ENCODE results near the gene TSPO. TPM values are rescaled to one million over a fixed set of nuclear protein-coding genes. Genes with fewer than 3 reads are reported as not detected.

TSPO gene
- total RNA-seq, 1 experiment from 2014 or later = 44.6 TPM

DNA sequence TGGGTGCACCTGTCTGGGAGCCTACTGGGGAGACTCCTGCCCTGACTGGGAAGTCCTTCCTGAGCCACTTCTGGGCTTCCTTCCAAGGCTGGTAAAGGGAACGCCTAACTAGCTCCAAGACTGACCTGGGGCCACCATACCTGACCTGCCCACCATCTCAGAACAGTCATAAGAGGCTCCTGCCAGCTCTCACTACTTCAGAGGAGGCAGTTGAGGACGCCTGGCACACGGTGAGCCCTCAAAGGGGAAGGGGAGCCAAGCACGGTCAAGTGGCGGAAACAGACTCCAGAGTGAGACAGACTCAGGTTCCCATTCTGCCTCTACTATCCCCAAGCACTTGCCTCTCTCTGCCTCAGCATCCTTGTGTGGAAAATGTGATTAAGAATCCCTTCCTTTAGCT, 15.8 kb upstream of the TSPO start:
- intact Hi-C loops (cut with micrococcal nuclease; ENCODE audit: unreplicated experiment) = no loop called here
- Mint-ChIP-seq H3K27me3 (ENCODE audit: insufficient read depth, unreplicated experiment) (no peaks in the 10 kb centered on the region), H3K27ac (ENCODE audit: unreplicated experiment) (peak overlapping the region; percentile 39), H3K9me3 (ENCODE audit: unreplicated experiment) (no peaks in the 10 kb centered on the region), H3K36me3 (ENCODE audit: insufficient read depth, unreplicated experiment) (peaks cover 77% of the 10 kb centered on the region), H3K4me1 (ENCODE audit: low read depth, unreplicated experiment) (no peaks in the 10 kb centered on the region), H3K4me3 (ENCODE audit: unreplicated experiment) (no peak overlapping the region)
- Histone ChIP-seq H3K4me3 (ENCODE audit: low read depth, low read length) (no peak overlapping the region), H3K9me3 (no peaks in the 10 kb centered on the region), H3K4me1 (no peaks in the 10 kb centered on the region), H3K36me3 (ENCODE audit: control insufficient read depth, insufficient read depth, low read length) (peaks cover 1% of the 10 kb centered on the region; the same call in 1 of the 2 replicates), H3K27me3 (replicated peaks; ENCODE audit: control insufficient read depth, insufficient read depth, low read length) (no peaks in the 10 kb centered on the region)
- ChIA-PET POLR2A (no interaction called here), CTCF (interaction anchor here (0.7 kb wide), 1 partner anchor 28 kb away, joined by 4 read pairs; no protein-coding TSS in a partner anchor)
- TF ChIP-seq, protein P1, sequence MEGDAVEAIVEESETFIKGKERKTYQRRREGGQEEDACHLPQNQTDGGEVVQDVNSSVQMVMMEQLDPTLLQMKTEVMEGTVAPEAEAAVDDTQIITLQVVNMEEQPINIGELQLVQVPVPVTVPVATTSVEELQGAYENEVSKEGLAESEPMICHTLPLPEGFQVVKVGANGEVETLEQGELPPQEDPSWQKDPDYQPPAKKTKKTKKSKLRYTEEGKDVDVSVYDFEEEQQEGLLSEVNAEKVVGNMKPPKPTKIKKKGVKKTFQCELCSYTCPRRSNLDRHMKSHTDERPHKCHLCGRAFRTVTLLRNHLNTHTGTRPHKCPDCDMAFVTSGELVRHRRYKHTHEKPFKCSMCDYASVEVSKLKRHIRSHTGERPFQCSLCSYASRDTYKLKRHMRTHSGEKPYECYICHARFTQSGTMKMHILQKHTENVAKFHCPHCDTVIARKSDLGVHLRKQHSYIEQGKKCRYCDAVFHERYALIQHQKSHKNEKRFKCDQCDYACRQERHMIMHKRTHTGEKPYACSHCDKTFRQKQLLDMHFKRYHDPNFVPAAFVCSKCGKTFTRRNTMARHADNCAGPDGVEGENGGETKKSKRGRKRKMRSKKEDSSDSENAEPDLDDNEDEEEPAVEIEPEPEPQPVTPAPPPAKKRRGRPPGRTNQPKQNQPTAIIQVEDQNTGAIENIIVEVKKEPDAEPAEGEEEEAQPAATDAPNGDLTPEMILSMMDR (IDR thresholded peaks at IDR 0.05; ENCODE audit: insufficient read depth in 1 of 2, low read depth in 1 of 2, low read length in 1 of 2, severe bottlenecking in 1 of 2, unreplicated experiment in 1 of 2) = no peak
- no TSS peak for BruUV-seq (replicated peaks)
- DNase-seq = no peak

GRCh38 chr22:43136255-43136654, 15.1 kb upstream of the TSPO start:
- Histone ChIP-seq H3K9me3 (no peaks in the 10 kb centered on the region), H3K4me3 (ENCODE audit: low read depth, low read length) (no peak overlapping the region), H3K4me1 (no peaks in the 10 kb centered on the region), H3K27me3 (replicated peaks; ENCODE audit: control insufficient read depth, insufficient read depth, low read length) (no peaks in the 10 kb centered on the region), H3K36me3 (ENCODE audit: control insufficient read depth, insufficient read depth, low read length) (peaks cover 6% of the 10 kb centered on the region)
- peak in 1 of 2 experiments; percentile 68 for DNase-seq
- ChIA-PET CTCF (interaction anchor here (0.6 kb wide), 1 partner anchor 33 kb away, joined by 7 read pairs; no protein-coding TSS in a partner anchor), POLR2A (no interaction called here)
- intact Hi-C loops (cut with micrococcal nuclease; ENCODE audit: unreplicated experiment) = no loop called here
- Mint-ChIP-seq H3K27ac (ENCODE audit: unreplicated experiment) (peak overlapping the region; percentile 39), H3K27me3 (ENCODE audit: insufficient read depth, unreplicated experiment) (no peaks in the 10 kb centered on the region), H3K4me3 (ENCODE audit: unreplicated experiment) (no peak overlapping the region), H3K9me3 (ENCODE audit: unreplicated experiment) (no peaks in the 10 kb centered on the region), H3K4me1 (ENCODE audit: low read depth, unreplicated experiment) (no peaks in the 10 kb centered on the region), H3K36me3 (ENCODE audit: insufficient read depth, unreplicated experiment) (peaks cover 81% of the 10 kb centered on the region)
- BruUV-seq (replicated peaks) = no TSS peak
- TF ChIP-seq, protein P1 (IDR thresholded peaks at IDR 0.05; ENCODE audit: insufficient read depth in 1 of 2, low read depth in 1 of 2, low read length in 1 of 2, severe bottlenecking in 1 of 2, unreplicated experiment in 1 of 2) = peak; percentile 66 to 70

GRCh38 chr22:43136801-43137200, 14.6 kb upstream of the TSPO start:
- no peak for DNase-seq
- no peaks in the 10 kb centered on the region for H3K9me3 Mint-ChIP-seq (ENCODE audit: unreplicated experiment)

More at GRCh38 chr22:43136801-43137200, 14.6 kb upstream of the TSPO start:
- no peaks in the 10 kb centered on the region for H3K9me3 ChIP-seq
- peaks cover 6% of the 10 kb centered on the region for H3K36me3 ChIP-seq (ENCODE audit: control insufficient read depth, insufficient read depth, low read length)
- ChIA-PET CTCF (interaction anchor here (0.6 kb wide), 1 partner anchor 33 kb away, joined by 7 read pairs; no protein-coding TSS in a partner anchor), POLR2A (no interaction called here)
- Mint-ChIP-seq H3K4me1 (ENCODE audit: low read depth, unreplicated experiment) (no peaks in the 10 kb centered on the region), H3K27ac (ENCODE audit: unreplicated experiment) (peak overlapping the region; percentile 39), H3K27me3 (ENCODE audit: insufficient read depth, unreplicated experiment) (no peaks in the 10 kb centered on the region), H3K4me3 (ENCODE audit: unreplicated experiment) (no peak overlapping the region), H3K36me3 (ENCODE audit: insufficient read depth, unreplicated experiment) (peaks cover 77% of the 10 kb centered on the region)
- TF ChIP-seq, protein P1 (IDR thresholded peaks at IDR 0.05; ENCODE audit: insufficient read depth in 1 of 2, low read depth in 1 of 2, low read length in 1 of 2, severe bottlenecking in 1 of 2, unreplicated experiment in 1 of 2) = no peak
- BruUV-seq (replicated peaks) = no TSS peak
- intact Hi-C loops (cut with micrococcal nuclease; ENCODE audit: unreplicated experiment) = no loop called here
- H3K4me3 ChIP-seq (ENCODE audit: low read depth, low read length) = no peak overlapping the region
- H3K4me1 ChIP-seq = no peaks in the 10 kb centered on the region
- no peaks in the 10 kb centered on the region for H3K27me3 ChIP-seq (replicated peaks; ENCODE audit: control insufficient read depth, insufficient read depth, low read length)

Measured in Caco-2 (cell line).